ENCODE results near the gene TST.
"Not testable (repeated sequence)": the region's sequence is repeated elsewhere in the genome, so short reads cannot be mapped to it uniquely, and the experiment has no call there.

The TST gene

GRCh38 chr22:37014415-37014806 lies 4.8 kb downstream of the TST start:
- DNase-seq (ENCODE audit: low read depth): no peak

- no peak for DNase-seq (ENCODE audit: low read depth)
These were observed 6.3 kb downstream of the TST start for GRCh38 chr22:37012956-37013355.

- DNase-seq (ENCODE audit: low read depth): no peak
These were observed 6.9 kb downstream of the TST start for GRCh38 chr22:37012262-37012904.

DNA sequence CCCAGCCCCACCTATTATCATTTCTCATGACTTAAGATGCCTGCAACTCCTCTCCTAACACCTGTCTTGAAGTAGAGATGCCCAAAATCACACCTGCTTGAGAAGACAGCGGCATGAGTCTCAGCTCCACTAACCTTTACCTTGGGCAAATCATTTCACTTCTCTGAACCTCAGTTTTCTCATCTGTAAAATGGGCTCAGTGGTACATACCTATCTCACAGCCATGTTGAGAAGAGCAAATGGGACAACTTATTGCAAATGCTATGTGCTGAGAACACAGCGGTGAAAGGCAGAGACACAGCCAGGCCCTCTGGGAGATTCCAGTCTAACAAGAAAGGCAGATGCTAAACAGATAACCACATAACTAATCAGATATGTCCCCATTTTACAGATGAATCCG lies 7.8 kb downstream of the TST start:
- DNase-seq (ENCODE audit: low read depth): no peak

DNA sequence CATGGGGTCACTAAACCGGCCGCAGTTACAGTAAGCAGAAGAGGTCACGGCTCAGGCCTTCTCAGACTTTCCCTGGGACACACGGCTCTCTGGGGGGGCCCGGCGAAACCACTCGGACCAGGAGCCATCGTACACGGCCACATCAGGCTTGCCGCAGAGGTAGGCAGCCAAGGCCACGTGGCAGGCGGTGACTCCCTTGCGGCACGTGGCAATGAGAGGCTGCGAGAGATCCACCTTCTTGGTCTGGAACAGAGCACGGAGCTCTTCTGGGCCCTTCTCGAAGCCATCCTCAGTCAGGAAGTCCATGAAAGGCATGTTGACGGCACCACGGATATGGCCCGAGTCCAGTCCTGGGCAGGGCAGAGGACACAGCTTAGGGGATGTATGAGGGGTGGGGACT lies 8.3 kb downstream of the TST start:
- DNase-seq (ENCODE audit: low read depth): no peak

DNA sequence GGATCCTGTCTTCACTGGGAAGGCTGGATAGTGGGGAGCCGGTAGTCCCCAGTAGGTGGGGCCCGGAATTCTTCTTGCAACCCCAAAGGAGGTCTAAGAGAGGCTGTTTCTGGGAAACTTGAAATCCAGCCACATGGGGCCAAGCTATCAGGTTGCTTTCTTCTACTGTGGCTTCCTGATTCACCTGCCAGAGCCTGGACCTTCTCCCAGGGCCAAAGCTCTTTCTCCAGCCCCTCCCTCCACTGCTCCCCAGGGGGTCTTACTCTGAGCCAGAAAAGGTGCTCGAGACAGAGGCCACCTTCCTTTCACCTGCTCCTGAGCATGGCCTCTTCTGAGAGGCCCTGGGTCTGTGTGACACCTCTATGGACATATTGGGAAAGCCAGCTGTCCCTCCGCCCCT lies 9.1 kb downstream of the TST start:
- DNase-seq (ENCODE audit: low read depth): no peak

DNA sequence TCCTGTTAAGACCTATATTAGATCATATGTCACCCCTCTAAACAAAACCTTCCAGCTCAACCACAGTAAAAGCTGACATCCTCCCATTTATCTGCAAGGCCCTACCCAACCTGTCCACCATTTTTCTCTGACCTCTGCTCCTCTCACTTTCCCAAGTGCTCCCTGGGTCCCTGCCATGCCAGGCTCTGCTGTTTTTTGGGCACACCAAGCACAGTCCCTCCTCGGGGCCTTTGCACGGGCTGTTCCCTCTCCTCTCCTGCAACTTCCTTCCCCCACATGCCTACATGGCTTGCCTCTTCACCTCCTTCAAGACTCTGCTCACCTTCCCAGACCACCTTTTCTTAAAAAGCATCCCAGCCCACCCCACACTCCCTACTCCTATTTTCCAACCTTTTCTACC lies 9.8 kb downstream of the TST start:
- no peak for DNase-seq (ENCODE audit: low read depth)

DNA sequence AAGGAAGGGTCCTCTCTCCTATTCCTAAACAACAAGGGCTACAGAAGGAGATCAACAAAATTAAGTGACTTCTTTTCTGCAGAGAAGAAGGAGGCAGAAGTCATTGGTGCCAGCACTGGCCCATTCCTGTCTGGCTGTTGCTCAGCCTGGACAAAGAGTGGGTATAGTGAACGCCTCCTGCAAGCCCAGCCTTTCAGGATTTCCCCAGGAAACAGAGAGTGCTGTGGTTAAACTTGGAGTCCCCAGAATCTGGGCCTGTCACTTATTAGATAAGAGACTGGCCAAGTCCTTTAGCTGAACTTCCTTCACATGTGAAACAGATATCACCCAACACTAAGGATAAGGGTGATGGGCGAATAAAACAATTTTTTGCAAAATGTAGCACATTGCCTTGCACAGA lies 10.9 kb downstream of the TST start:
- no peak for DNase-seq (ENCODE audit: low read depth)

GRCh38 chr22:37007651-37008050 lies 11.6 kb downstream of the TST start:
- DNase-seq (ENCODE audit: low read depth): no peak

DNA sequence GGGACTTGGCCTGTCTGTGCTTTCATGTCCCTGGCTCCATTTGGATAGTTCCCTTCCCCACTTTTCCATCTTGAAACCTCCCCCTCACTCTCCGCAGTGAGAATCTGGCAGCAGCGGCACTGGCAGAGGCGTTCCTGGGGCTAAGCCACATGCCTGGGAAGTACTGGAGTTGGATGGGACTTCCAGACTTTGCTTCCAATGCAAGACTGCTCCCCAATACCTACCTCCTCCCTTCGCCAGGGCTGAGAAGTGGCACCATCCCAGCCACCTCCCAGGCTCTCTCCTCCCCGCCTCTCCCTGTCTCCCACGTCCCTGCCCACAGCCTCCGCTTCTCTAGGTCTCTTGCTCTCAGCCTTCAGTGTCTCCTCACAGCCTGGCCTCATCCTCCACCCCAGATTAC lies 16.6 kb downstream of the TST start:
- DNase-seq (ENCODE audit: low read depth): no peak

GRCh38 chr22:37001826-37002225 lies 17.4 kb downstream of the TST start:
- DNase-seq (ENCODE audit: low read depth): no peak

- no peak for DNase-seq (ENCODE audit: low read depth)
These were observed 18.3 kb downstream of the TST start for GRCh38 chr22:37000676-37001534.

DNA sequence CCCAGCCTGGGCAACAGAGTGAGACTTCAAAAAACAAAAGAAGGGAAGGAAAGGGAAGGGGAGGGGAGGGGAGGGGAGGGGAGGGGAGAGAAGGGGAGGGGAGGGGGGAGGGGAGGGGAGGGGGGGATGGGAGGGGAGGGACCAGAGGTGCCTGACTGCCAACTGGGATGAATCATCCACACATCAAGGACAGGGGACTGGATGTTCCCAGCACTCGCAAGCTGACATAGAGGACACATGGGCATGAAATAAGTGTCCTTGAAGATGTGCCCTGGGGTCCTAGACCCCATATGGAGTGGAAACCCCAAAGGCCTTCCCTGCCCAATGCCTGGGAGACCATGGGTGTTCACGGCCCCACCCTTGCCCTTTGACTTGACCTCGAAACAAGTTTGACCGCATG lies 19.8 kb downstream of the TST start:
- DNase-seq (ENCODE audit: low read depth): no peak

DNA sequence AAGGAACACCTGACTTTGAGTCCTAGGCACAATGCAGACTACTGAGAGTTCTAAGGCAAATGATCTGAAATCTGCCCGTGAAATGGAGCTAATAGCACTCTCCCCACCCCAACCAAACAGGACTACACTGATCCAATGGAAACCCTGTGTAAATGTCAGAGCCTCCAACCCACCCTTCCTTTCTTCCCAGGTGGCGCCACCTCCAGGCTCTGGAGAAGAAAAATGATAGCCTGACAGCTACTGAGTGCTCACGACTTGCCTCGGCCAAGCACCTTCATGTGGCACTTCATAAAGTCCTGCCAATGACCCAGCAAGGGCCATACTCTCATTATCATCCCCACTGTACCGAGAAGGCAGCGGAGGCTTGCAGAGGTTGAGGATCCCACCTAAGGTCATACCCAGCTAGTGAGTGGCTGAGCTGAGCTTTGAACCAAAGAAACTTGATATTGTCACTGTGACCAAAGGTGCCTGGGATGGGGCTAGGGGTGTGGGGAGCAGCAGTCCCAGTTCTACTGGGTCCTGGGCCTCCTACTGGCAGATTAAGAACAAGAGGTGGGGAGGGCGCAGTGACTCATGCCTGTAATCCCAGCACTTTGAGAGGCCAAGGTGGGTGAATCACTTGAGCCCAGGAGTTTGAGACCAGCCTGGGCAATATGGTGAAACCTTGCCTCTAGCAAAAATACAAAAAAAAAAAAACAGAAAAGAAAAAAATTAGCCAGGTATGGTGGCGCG lies 20.5 kb downstream of the TST start:
- DNase-seq (ENCODE audit: low read depth): no peak

DNA sequence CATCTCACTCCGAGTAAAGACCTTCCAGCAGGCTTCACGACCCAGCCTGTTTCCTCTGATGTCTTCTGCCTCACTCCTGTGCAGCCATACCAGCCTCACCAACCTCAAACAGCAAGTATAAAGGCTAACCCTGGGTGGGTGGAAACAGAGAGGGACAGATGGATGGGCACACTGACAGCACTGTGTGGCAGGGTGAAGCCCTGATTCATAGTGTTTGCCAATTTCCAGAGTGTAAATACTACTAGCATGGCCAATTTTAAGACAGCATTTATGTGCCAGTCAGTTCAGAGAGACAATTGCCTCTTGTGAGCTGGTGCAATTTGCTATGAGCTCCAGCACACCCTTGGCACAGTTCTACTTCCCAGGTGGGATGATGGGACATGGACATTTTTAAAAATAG lies 21.5 kb downstream of the TST start:
- no peak for DNase-seq (ENCODE audit: low read depth)

GRCh38 chr22:36991206-36991605 lies 28.0 kb downstream of the TST start:
- no peak for DNase-seq (ENCODE audit: low read depth)

GRCh38 chr22:36990457-36990856 lies 28.8 kb downstream of the TST start:
- DNase-seq (ENCODE audit: low read depth): no peak

- not testable (repeated sequence) for DNase-seq (ENCODE audit: low read depth)
These were observed 30.2 kb downstream of the TST start for GRCh38 chr22:36989012-36989411.

- no peak for DNase-seq (ENCODE audit: low read depth)
These were observed 31.0 kb downstream of the TST start for GRCh38 chr22:36988075-36988832.

- DNase-seq (ENCODE audit: low read depth): no peak
These were observed 32.9 kb downstream of the TST start for GRCh38 chr22:36986242-36986821.

GRCh38 chr22:36985211-36985889 lies 33.9 kb downstream of the TST start:
- DNase-seq (ENCODE audit: low read depth): no peak
